HG03354 (cell line): ENCODE measurements around the gene PGAM4.
"Not testable (repeated sequence)": the region's sequence is repeated elsewhere in the genome, so short reads cannot be mapped to it uniquely, and the experiment has no call there.

Experiments used
- ATAC-seq: cut with Tn5 transposase; IDR thresholded peaks from one replicate; pipeline ENCODE4 v1.9.1; 2021; ENCODE audit warnings: mild to moderate bottlenecking; ENCODE audit not compliant: unreplicated experiment, poor library complexity, severe bottlenecking

Gene PGAM4

GRCh38 chrX:77935886-77936285 lies 33.6 kb downstream of the PGAM4 start:
- no peak for ATAC-seq

- ATAC-seq: no peak
These were observed 38.9 kb downstream of the PGAM4 start for GRCh38 chrX:77930581-77930980.

- ATAC-seq: no peak
These were observed 43.7 kb downstream of the PGAM4 start for GRCh38 chrX:77925764-77926163.

GRCh38 chrX:77924320-77924859 lies 45.0 kb downstream of the PGAM4 start:
- no peak for ATAC-seq

- no peak for ATAC-seq
These were observed 46.7 kb downstream of the PGAM4 start for GRCh38 chrX:77922787-77923186.

GRCh38 chrX:77919370-77919769 lies 50.1 kb downstream of the PGAM4 start:
- not testable (repeated sequence) for ATAC-seq

- no peak for ATAC-seq
These were observed 50.9 kb downstream of the PGAM4 start for GRCh38 chrX:77918568-77918967.
